Lung (tissue), 12 donors: Measurements from ENCODE around the gene MCFD2. TPM values are rescaled to one million over a fixed set of nuclear protein-coding genes. Genes with fewer than 3 reads are reported as not detected.

Experiments
- ATAC-seq: fragments of 200-7000 bp; cut with Tn5 transposase; one replicate; pipeline ENCODE4 v1.9.1; 2020; ENCODE audit warnings: moderate number of reproducible peaks; ENCODE audit not compliant: insufficient read depth, low FRiP score
- DNase-seq, 3 donors: peaks; one replicate each; pipeline ENCODE4 v3.0.0-alpha.2; 2013 to 2017
- H3K27ac ChIP-seq, 2 donors: one replicate each; pipeline ENCODE4 v1.5.1; 2013; ENCODE audit warnings: mild to moderate bottlenecking in 2 of 2, moderate library complexity in 2 of 2, control low read depth in 1 of 2, inconsistent platforms in 1 of 2, low read depth in 1 of 2, low read length in 1 of 2
- H3K27me3 ChIP-seq, 3 donors: one replicate each; pipeline ENCODE4 v1.5.1; 2013; ENCODE audit warnings: low read length in 2 of 3; ENCODE audit not compliant: control insufficient read depth in 3 of 3, insufficient read depth in 3 of 3
- H3K36me3 ChIP-seq, 4 donors: one replicate each; pipeline ENCODE4 v1.5.1; 2013; ENCODE audit warnings: low read length in 4 of 4, mild to moderate bottlenecking in 1 of 4, moderate library complexity in 1 of 4; ENCODE audit not compliant: control insufficient read depth in 4 of 4, insufficient read depth in 4 of 4
- H3K4me1 ChIP-seq, 5 donors: one replicate each; pipeline ENCODE4 v1.5.1; 2013; ENCODE audit warnings: low read length in 5 of 5, mild to moderate bottlenecking in 2 of 5, moderate library complexity in 1 of 5; ENCODE audit not compliant: control insufficient read depth in 5 of 5, insufficient read depth in 5 of 5
- H3K4me3 ChIP-seq: one replicate; pipeline ENCODE4 v1.5.1; 2013; ENCODE audit warnings: mild to moderate bottlenecking, control low read depth, moderate library complexity
- H3K9ac ChIP-seq, 2 donors: one replicate each; pipeline ENCODE4 v1.5.1; 2013; ENCODE audit warnings: low read length in 2 of 2, control low read depth in 1 of 2; ENCODE audit not compliant: insufficient read depth in 1 of 2
- H3K9me3 ChIP-seq, 4 donors: one replicate each; pipeline ENCODE4 v1.5.1; 2013; ENCODE audit warnings: low read length in 3 of 4, mild to moderate bottlenecking in 1 of 4, moderate library complexity in 1 of 4; ENCODE audit not compliant: control insufficient read depth in 4 of 4, insufficient read depth in 3 of 4
- WGBS, 2 donors: extraction: QIAGEN DNeasy Blood & Tissue Kit; methylation state at CpG; one replicate each; pipeline ENCODE4 v1.1.7; 2013; 5-methylcytosine and 5-hydroxymethylcytosine counted together
- polyA plus RNA-seq, 2 donors: library from polyadenylated mRNA; stranded (reverse); fragments of 200-250 nt; gene quantifications; one replicate each; pipeline ENCODE4 v1.2.1, GENCODE V29; 2013
- total RNA-seq, 2 donors: library from RNA; depleted of rRNA in 1 of 2; stranded (reverse); fragments of >200 nt in 1 of 2; gene quantifications; one replicate each; pipeline ENCODE4 v1.2.1, GENCODE V29; 2014 to 2021
- TF ChIP-seq, protein P1 (sequence below): IDR thresholded peaks from 2 replicates; pipeline ENCODE4 v1.5.1; 2012; ENCODE audit warnings: mild to moderate bottlenecking; ENCODE audit errors: control extremely low read depth, extremely low read depth
- donor health status: control.
- donor health status: control.
- donor health status: Bipolar disorder and iron deficiency.
- donor health status: healthy.
- donor health status: DM: yes; HTN: yes; CAD: no.

The MCFD2 gene
- total and polyA plus RNA-seq, 4 donors = 22.0 to 101 (median 68.6) TPM

DNA sequence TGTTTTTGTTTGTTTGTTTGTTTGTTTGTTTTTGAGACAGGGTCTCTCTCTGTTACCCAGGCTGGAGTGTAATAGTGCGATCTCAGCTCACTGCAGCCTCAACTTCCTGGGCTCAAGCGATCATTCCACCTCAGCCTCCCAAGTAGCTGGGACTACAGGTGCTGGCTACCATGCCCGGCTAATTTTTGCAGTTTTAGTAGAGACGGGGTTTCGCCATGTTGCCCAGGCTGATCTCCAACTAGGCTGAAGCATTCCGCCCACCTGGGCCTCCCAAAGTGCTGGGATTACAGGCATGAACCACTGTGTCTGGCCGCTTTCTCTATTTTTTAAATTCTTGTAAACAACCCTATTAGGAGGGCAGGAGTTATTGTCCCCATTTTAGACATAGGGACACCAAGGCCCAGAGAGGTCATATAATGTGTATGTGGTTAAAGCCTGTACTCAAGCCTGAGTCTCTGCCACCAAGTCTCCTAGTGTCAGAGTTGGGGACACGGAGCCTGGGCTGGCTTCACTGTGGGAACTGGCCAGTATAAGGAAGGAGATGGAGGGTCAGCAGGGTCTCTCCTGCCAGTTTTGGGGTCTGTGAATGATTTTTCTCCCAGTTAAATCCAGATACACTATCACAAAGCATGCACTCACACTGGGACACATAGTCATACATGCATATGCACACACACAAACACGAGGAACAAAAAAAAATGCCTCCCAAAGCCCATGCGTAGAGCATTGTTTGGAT is 27.5 kb upstream of the MCFD2 start:
- WGBS, 2 donors = 79 to 85% methylated on average over 10 of the region's 10 CpGs
- H3K9me3 ChIP-seq = no peaks in the 10 kb centered on the region
- peak overlapping the region in 1 of 2 donors; percentile 26 for H3K27ac ChIP-seq
- no peak for DNase-seq
- H3K9ac ChIP-seq = no peak overlapping the region
- ATAC-seq = no peak
- peaks cover 0 to 21% (median 5%) of the 10 kb centered on the region in 5 donors for H3K4me1 ChIP-seq
- H3K36me3 ChIP-seq = peaks cover 0 to 4% (median 0%) of the 10 kb centered on the region in 4 donors
- H3K4me3 ChIP-seq = no peak overlapping the region
- H3K27me3 ChIP-seq = no peaks in the 10 kb centered on the region
- TF ChIP-seq, protein P1, sequence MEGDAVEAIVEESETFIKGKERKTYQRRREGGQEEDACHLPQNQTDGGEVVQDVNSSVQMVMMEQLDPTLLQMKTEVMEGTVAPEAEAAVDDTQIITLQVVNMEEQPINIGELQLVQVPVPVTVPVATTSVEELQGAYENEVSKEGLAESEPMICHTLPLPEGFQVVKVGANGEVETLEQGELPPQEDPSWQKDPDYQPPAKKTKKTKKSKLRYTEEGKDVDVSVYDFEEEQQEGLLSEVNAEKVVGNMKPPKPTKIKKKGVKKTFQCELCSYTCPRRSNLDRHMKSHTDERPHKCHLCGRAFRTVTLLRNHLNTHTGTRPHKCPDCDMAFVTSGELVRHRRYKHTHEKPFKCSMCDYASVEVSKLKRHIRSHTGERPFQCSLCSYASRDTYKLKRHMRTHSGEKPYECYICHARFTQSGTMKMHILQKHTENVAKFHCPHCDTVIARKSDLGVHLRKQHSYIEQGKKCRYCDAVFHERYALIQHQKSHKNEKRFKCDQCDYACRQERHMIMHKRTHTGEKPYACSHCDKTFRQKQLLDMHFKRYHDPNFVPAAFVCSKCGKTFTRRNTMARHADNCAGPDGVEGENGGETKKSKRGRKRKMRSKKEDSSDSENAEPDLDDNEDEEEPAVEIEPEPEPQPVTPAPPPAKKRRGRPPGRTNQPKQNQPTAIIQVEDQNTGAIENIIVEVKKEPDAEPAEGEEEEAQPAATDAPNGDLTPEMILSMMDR = no peak

DNA sequence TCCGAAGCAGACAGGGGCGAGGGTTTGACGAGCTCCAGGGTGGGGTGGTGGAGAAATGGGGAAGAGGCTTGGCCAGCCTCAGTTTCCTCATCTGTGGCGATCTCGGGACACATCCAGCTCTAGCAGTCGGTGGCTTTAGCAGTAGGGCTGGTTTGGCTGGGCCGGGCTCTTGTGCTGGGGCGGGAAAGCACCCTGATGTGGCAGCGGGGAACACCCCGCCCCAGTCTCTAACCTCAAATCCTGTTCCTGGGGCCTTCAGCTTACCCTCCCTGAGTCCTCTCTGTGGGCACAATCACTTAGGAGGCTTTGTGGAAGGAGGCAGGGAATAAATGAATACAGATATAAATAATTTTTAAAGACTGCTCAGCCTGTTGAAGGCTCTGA is 26.5 kb upstream of the MCFD2 start:
- WGBS, 2 donors = 10 to 15% methylated on average over 10 of the region's 10 CpGs

DNA sequence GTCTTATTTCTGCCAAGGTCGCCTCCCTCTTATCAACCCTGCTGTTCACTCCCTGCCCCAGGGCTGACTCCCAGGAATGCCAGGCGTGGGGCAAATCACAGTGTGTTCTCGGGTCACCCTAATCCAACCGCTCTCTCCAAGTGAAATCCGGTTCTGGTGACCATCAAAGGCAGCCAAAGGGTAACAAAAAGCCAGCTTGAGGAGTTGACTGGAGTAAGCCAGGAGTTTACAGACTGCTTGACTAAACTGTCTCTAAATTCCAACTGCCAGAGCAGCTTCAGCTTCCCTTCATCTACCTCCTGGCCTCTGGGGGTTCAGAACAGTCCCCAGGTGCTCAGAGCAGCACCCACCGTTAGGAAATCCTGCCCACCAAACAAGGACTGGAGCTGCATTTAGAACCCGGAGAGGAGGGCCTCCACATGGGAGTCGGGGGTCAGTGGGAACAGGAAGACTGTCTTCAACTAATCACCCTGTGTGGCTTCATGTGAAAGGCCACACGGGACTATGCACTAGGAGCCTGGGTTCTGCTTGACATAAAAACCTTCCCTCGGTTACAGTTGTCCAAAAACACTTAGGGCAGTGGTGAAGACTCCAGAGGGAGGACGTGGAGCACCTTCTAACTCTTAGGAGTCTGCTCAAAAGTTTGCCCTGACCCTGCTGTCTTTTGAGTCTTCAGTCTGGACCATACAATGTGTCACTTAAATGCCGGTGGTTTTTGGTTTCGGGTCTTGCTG is 24.2 kb upstream of the MCFD2 start:
- no peaks in the 10 kb centered on the region for H3K27me3 ChIP-seq
- ATAC-seq = no peak
- H3K9ac ChIP-seq = peak overlapping the region in 1 of 2 donors; percentile 42
- peak overlapping the region; percentile 49 to 98 for H3K27ac ChIP-seq
- H3K4me1 ChIP-seq = peaks cover 0 to 21% (median 5%) of the 10 kb centered on the region in 5 donors
- DNase-seq = peak in 1 of 3 donors; percentile 33
- no peaks in the 10 kb centered on the region for H3K36me3 ChIP-seq
- TF ChIP-seq, protein P1 = no peak
- H3K9me3 ChIP-seq = no peaks in the 10 kb centered on the region
- 57 to 60% methylated on average over 13 of the region's 13 CpGs for WGBS, 2 donors
- no peak overlapping the region for H3K4me3 ChIP-seq

More for the DNA sequence above, 26.5 kb upstream of the MCFD2 start:
- ATAC-seq (peak; percentile 24), DNase-seq (peak in 1 of 3 donors; percentile 10)
- Histone ChIP-seq H3K36me3 (no peaks in the 10 kb centered on the region), H3K4me1 (peaks cover 0 to 21% (median 5%) of the 10 kb centered on the region in 5 donors), H3K27me3 (no peaks in the 10 kb centered on the region), H3K27ac (peak overlapping the region in 1 of 2 donors; percentile 95), H3K4me3 (peak overlapping the region; percentile 80), H3K9ac (peak overlapping the region in 1 of 2 donors; percentile 71), H3K9me3 (no peaks in the 10 kb centered on the region)
- TF ChIP-seq, protein P1 = no peak
